PC-3 (cell line): ENCODE results near the gene MAGI1.
"Not testable (repeated sequence)": the region's sequence is repeated elsewhere in the genome, so short reads cannot be mapped to it uniquely, and the experiment has no call there.

Experiments
- CTCF ChIP-seq: fragments of 300-600 bp; sonication (generic); conservative IDR thresholded peaks from 2 replicates; pipeline ENCODE4 v1.5.1; 2017; ENCODE audit warnings: antibody characterized with exemption, low read depth, mild to moderate bottlenecking, low read length
- EZH2 ChIP-seq: fragments of 300-600 bp; sonication (generic); IDR thresholded peaks from one replicate; pipeline ENCODE4 v1.6.1; 2017; ENCODE audit warnings: antibody characterized with exemption, mild to moderate bottlenecking, low read length; ENCODE audit not compliant: unreplicated experiment
- EZH2phosphoT487 ChIP-seq: fragments of 300-600 bp; sonication (generic); IDR thresholded peaks from 2 replicates; pipeline ENCODE4 v1.6.1; 2018; ENCODE audit warnings: mild to moderate bottlenecking, antibody characterized with exemption, low read length, borderline replicate concordance

GRCh38 chr3:65514317-65514716 is 524.4 kb downstream of the MAGI1 start:
- not testable (repeated sequence) for TF ChIP-seq CTCF, EZH2, EZH2phosphoT487
